ENCODE data around the gene RSL1D1.

Gene RSL1D1

GRCh38 chr16:11806721-11807120 is 44.6 kb downstream of the RSL1D1 start:
- no peak for DNase-seq (ENCODE audit: extremely low read depth, low read depth)
- TF ChIP-seq CTCF (IDR thresholded peaks at IDR 0.05; ENCODE audit: low read depth, low read length), result no peak

GRCh38 chr16:11805556-11805955 is 45.8 kb downstream of the RSL1D1 start:
- TF ChIP-seq CTCF (IDR thresholded peaks at IDR 0.05; ENCODE audit: low read depth, low read length), result no peak

GRCh38 chr16:11801481-11802021 is 49.8 kb downstream of the RSL1D1 start:
- no peak for DNase-seq (ENCODE audit: extremely low read depth, low read depth)
- TF ChIP-seq CTCF (IDR thresholded peaks at IDR 0.05; ENCODE audit: low read depth, low read length), result no peak

More at GRCh38 chr16:11805556-11805955, 45.8 kb downstream of the RSL1D1 start:
- no peak for DNase-seq (ENCODE audit: extremely low read depth, low read depth)

GRCh38 chr16:11800382-11800718 is 51.0 kb downstream of the RSL1D1 start:
- no peak for TF ChIP-seq CTCF (IDR thresholded peaks at IDR 0.05; ENCODE audit: low read depth, low read length)
- DNase-seq (ENCODE audit: extremely low read depth, low read depth), result no peak

GRCh38 chr16:11799509-11800381 is 51.6 kb downstream of the RSL1D1 start:
- no peak for DNase-seq (ENCODE audit: extremely low read depth, low read depth)
- TF ChIP-seq CTCF (IDR thresholded peaks at IDR 0.05; ENCODE audit: low read depth, low read length), result no peak

- no peak for TF ChIP-seq CTCF (IDR thresholded peaks at IDR 0.05; ENCODE audit: low read depth, low read length)
- DNase-seq (ENCODE audit: extremely low read depth, low read depth), result no peak
Measured at GRCh38 chr16:11799017-11799381, 52.3 kb downstream of the RSL1D1 start.

GRCh38 chr16:11797957-11798299 is 53.4 kb downstream of the RSL1D1 start:
- TF ChIP-seq CTCF (IDR thresholded peaks at IDR 0.05; ENCODE audit: low read depth, low read length), result no peak
- no peak for DNase-seq (ENCODE audit: extremely low read depth, low read depth)
